Measurements from ENCODE around the gene ITSN1.

DNA sequence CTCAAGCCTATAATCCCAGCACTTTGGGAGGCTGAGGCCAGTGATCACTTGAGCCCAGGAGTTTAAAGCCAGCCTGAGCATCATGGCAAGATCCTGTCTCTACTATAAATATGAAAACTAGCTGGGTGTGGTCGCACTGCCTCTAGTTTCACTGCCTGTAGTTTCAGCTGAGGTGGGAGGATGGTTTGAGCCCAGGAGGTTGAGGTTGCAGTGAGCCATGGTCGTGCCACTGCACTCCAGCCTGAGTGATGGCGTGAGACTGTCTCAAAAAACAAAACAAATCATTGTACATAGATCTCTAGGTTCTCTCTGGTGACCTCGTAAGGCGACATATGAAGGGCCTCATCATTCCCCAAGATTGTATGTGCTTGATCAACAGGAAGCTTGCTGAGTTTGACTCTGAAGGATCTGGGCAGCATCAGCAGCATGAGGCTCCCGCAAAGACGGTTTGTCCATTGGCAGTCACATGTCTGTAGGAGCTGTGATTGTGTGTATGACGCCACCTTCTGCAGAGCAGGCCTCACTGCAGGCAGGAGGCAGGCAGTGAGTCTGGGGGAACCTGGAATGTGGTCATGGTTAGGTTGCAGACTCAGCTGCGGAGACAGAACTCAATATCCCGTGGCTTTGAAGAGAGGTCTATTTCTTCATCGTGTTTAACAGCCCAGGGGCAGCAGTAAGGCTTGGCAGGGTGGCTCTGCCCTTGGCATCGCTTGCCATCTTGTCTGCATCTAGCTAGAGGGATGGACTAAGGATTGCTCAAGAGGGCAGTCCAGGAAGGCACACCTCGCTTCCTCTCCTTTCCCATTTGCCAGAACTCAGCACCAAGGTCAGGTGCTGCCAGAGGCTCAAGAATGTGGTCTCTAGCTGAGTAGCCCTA is 259.3 kb downstream of the ITSN1 start:
- TF ChIP-seq, protein P1, sequence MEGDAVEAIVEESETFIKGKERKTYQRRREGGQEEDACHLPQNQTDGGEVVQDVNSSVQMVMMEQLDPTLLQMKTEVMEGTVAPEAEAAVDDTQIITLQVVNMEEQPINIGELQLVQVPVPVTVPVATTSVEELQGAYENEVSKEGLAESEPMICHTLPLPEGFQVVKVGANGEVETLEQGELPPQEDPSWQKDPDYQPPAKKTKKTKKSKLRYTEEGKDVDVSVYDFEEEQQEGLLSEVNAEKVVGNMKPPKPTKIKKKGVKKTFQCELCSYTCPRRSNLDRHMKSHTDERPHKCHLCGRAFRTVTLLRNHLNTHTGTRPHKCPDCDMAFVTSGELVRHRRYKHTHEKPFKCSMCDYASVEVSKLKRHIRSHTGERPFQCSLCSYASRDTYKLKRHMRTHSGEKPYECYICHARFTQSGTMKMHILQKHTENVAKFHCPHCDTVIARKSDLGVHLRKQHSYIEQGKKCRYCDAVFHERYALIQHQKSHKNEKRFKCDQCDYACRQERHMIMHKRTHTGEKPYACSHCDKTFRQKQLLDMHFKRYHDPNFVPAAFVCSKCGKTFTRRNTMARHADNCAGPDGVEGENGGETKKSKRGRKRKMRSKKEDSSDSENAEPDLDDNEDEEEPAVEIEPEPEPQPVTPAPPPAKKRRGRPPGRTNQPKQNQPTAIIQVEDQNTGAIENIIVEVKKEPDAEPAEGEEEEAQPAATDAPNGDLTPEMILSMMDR (conservative IDR thresholded peaks at IDR 0.05 in 1 of 2, IDR thresholded peaks at IDR 0.05 in 1 of 2; ENCODE audit: extremely low read depth in 1 of 2, insufficient read depth in 1 of 2, low read depth in 1 of 2, low read length in 2 of 2) = peak; percentile 54 to 69
- TF ChIP-seq EZH2 (IDR thresholded peaks at IDR 0.05; ENCODE audit: borderline replicate concordance, low read length) = no peak
